ENCODE data around the gene RUNX1. TPM values are rescaled to one million over a fixed set of nuclear protein-coding genes. Genes with fewer than 3 reads are reported as not detected.

RUNX1 gene
- total RNA-seq, 2 donors from 2014 or later, result 23.0 to 25.8 TPM

DNA sequence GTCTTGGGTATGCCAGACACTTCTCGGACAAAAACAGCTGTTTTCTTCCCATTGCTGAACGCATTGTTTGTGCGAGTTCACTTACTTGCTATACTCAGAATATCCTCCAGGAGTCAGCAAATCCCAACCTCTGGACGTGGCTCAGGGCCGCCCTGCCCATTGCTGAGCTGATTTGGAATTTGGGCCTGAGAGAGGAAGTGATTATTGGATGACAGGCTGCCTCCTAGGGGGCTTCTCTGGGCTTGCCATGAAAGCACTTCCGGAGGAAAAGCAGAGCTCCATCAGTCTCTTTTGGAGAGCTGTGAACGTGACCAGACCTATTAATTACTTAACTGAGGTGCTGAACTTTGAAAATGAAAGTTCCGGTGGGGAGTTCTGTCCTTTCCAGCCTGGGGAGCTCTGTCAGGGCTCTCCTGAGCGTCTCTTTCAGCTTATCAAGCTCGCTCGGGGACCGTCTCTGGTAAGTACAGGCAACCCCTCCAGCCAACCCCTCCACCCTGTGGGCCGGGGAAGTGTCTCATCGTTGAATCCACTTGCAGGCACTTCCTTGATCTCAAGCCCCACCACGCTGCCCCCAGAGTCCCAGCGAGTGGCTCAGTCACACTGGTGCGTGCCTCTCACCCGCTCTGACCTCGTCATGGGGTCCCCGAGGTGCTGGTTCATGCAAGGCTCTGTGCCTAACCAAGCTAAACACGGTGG lies 303.4 kb downstream of the RUNX1 start:
- no peak overlapping the region for H3K27ac ChIP-seq
- no peaks in the 10 kb centered on the region for H3K9me3 ChIP-seq
- no peak overlapping the region for H3K4me3 ChIP-seq
- peaks cover 4% of the 10 kb centered on the region for H3K4me1 ChIP-seq (replicated peaks)
- 57% methylated on average over 21 of the region's 21 CpGs for WGBS
- H3K36me3 ChIP-seq, result no peaks in the 10 kb centered on the region
- TF ChIP-seq POLR2AphosphoS5 (IDR thresholded peaks at IDR 0.05), result peak; percentile 71
- TF ChIP-seq, protein P1, sequence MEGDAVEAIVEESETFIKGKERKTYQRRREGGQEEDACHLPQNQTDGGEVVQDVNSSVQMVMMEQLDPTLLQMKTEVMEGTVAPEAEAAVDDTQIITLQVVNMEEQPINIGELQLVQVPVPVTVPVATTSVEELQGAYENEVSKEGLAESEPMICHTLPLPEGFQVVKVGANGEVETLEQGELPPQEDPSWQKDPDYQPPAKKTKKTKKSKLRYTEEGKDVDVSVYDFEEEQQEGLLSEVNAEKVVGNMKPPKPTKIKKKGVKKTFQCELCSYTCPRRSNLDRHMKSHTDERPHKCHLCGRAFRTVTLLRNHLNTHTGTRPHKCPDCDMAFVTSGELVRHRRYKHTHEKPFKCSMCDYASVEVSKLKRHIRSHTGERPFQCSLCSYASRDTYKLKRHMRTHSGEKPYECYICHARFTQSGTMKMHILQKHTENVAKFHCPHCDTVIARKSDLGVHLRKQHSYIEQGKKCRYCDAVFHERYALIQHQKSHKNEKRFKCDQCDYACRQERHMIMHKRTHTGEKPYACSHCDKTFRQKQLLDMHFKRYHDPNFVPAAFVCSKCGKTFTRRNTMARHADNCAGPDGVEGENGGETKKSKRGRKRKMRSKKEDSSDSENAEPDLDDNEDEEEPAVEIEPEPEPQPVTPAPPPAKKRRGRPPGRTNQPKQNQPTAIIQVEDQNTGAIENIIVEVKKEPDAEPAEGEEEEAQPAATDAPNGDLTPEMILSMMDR (IDR thresholded peaks at IDR 0.05), result peak; percentile 42 to 91 (median 86)
- no peak for TF ChIP-seq POLR2A (IDR thresholded peaks at IDR 0.05)
- intact Hi-C loops (cut with DNase I), result loop anchor here (2.0 to 5.0 kb wide), 4 partner anchors 142 to 1282 kb away; no protein-coding TSS in a partner anchor
- no peaks in the 10 kb centered on the region for H3K27me3 ChIP-seq (replicated peaks; ENCODE audit: insufficient read depth)
- DNase-seq (ENCODE audit: low spot score), result peak; percentile 61

DNA sequence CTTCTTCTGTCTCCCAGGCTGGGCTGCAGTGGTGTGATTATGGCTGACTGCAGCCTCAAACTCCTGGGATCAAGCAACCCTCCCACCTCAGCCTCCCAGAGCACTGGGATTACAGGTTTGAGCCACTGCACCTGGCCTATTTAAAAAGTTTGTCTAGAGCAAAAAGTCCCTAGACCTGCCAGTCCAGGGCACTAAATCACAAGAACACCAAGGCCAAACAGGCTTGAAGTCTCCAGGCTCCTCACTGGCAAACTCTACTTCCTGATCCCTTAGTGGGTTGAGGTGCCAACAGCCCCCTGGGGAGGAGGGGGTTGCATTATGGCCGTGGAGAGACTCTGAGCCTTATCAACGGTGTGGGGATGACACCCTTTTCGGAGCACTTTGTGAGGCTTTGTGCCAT lies 304.3 kb downstream of the RUNX1 start:
- intact Hi-C loops (cut with DNase I), result loop anchor here (5.0 kb wide), 4 partner anchors 142 to 1282 kb away; no protein-coding TSS in a partner anchor
- Histone ChIP-seq H3K27ac (no peak overlapping the region), H3K9me3 (no peaks in the 10 kb centered on the region), H3K4me3 (no peak overlapping the region), H3K27me3 (replicated peaks; ENCODE audit: insufficient read depth) (no peaks in the 10 kb centered on the region), H3K4me1 (replicated peaks) (peaks cover 4% of the 10 kb centered on the region), H3K36me3 (no peaks in the 10 kb centered on the region)
- no peak for DNase-seq (ENCODE audit: low spot score)
- TF ChIP-seq, protein P1 (IDR thresholded peaks at IDR 0.05), result no peak
- no peak for TF ChIP-seq POLR2AphosphoS5 (IDR thresholded peaks at IDR 0.05)
- no peak for TF ChIP-seq POLR2A (IDR thresholded peaks at IDR 0.05)
- 15% methylated on average over 3 of the region's 3 CpGs for WGBS

DNA sequence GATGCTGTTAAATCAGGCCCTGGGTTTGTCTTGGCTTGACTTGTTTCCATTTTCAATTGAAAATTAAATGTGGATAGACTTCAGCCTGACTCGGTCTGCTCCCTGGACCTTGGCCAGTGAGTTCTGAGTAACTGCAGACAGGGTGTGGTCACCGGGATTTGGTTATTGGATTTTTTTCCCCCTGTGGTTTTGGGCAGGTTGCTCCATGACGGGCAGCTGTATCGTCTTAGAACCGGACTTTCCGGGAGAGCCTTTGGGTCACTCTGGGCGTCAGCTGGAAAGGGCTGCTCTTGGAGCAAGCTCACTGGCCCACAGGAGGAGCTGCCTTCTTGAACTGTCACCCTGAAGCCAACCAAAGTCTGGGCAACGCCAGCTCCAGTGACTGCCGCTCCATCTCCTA lies 305.3 kb downstream of the RUNX1 start:
- H3K27ac ChIP-seq, result no peak overlapping the region

DNA sequence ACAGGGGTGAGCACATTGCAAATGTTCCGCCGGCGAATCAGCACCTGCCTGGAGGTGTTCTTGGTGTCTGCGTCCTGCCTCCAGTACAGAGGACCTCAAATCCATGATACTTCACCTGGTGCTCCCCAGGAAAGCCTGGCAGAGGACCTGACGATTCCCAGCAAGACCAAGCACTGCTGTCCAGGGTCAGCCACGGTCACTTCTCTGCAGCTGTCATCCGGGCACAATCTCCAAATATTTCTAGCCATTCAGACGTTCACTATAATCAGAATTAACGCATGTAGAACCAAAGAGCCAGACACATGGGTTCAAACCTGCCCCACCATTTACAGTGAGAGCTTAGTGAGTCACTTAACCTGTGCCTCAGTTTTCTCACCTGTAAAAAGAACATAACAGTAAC lies 305.8 kb downstream of the RUNX1 start:
- intact Hi-C loops (cut with DNase I), result loop anchor here (5.0 kb wide), 1 partner anchor 1099 kb away; no protein-coding TSS in a partner anchor
- WGBS, result 93% methylated on average over 9 of the region's 9 CpGs
- H3K27me3 ChIP-seq (replicated peaks; ENCODE audit: insufficient read depth), result no peaks in the 10 kb centered on the region
- DNase-seq (ENCODE audit: low spot score), result no peak
- H3K36me3 ChIP-seq, result no peaks in the 10 kb centered on the region
- TF ChIP-seq, protein P1 (IDR thresholded peaks at IDR 0.05), result no peak
- TF ChIP-seq POLR2AphosphoS5 (IDR thresholded peaks at IDR 0.05) (no peak), POLR2A (IDR thresholded peaks at IDR 0.05) (no peak)
- H3K27ac ChIP-seq, result no peak overlapping the region
- H3K4me3 ChIP-seq, result no peak overlapping the region
- no peaks in the 10 kb centered on the region for H3K9me3 ChIP-seq
- peaks cover 4% of the 10 kb centered on the region for H3K4me1 ChIP-seq (replicated peaks)

More for the DNA sequence above, 305.3 kb downstream of the RUNX1 start:
- Histone ChIP-seq H3K4me3 (no peak overlapping the region), H3K9me3 (no peaks in the 10 kb centered on the region), H3K4me1 (replicated peaks) (peaks cover 4% of the 10 kb centered on the region), H3K36me3 (no peaks in the 10 kb centered on the region), H3K27me3 (replicated peaks; ENCODE audit: insufficient read depth) (no peaks in the 10 kb centered on the region)
- WGBS, result 50% methylated on average over 9 of the region's 9 CpGs
- peak; percentile 8 for TF ChIP-seq POLR2AphosphoS5 (IDR thresholded peaks at IDR 0.05)
- TF ChIP-seq POLR2A (IDR thresholded peaks at IDR 0.05), result no peak
- TF ChIP-seq, protein P1 (IDR thresholded peaks at IDR 0.05), result no peak
- DNase-seq (ENCODE audit: low spot score), result peak; percentile 52
- intact Hi-C loops (cut with DNase I), result loop anchor here (5.0 kb wide), 1 partner anchor 1098 kb away; no protein-coding TSS in a partner anchor

DNA sequence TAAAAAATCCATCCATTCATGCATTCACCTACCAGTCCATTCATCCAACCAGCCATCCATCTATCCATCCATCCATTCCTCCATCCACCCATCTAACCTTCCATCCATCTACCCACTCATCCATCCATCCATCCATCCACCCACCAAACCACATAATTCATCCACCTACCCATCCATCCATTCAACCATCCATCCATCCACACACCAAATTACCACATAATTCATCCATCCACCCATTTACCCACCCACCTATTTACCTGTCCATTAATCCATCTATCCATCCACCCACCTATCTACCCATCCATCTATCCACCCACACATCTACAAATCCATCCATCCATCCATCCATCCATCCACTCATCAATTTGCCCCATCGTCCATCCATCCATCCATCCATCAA lies 308.9 kb downstream of the RUNX1 start:
- no peaks in the 10 kb centered on the region for H3K36me3 ChIP-seq
- TF ChIP-seq POLR2AphosphoS5 (IDR thresholded peaks at IDR 0.05) (no peak), POLR2A (IDR thresholded peaks at IDR 0.05) (no peak)
- TF ChIP-seq, protein P1 (IDR thresholded peaks at IDR 0.05), result no peak
- intact Hi-C loops (cut with DNase I), result loop anchor here (5.0 kb wide), 1 partner anchor 1102 kb away; no protein-coding TSS in a partner anchor
- no peak overlapping the region for H3K27ac ChIP-seq
- peaks cover 4% of the 10 kb centered on the region for H3K4me1 ChIP-seq (replicated peaks)
- H3K9me3 ChIP-seq, result no peaks in the 10 kb centered on the region
- WGBS, result 88% methylated on average over 1 of the region's 1 CpG
- H3K4me3 ChIP-seq, result no peak overlapping the region
- H3K27me3 ChIP-seq (replicated peaks; ENCODE audit: insufficient read depth), result no peaks in the 10 kb centered on the region
- no peak for DNase-seq (ENCODE audit: low spot score)
